Activated CD8-positive, alpha-beta memory T cell treated with anti-CD3 and anti-CD28 coated beads, Interleukin-2, amount 10 ng/mL, durations not matched to agents 7 days and 5 days (primary cell): ENCODE measurements around the gene MAP6. TPM values are rescaled to one million over a fixed set of nuclear protein-coding genes. Genes with fewer than 3 reads are reported as not detected.
A peak's percentile ranks its signal among the peaks of the same experiment; 100 is the strongest.

ENCODE experiments used
- ATAC-seq: fragments of 150-1000 bp; cut with Tn5 transposase; one replicate; pipeline ENCODE4 v1.10.0; 2021; ENCODE audit warnings: moderate library complexity
- CTCF ChIA-PET: fragments of 350-600 bp; sonication (Branson Sonifier 250); formaldehyde crosslinking; loops from one replicate; lab custom pipeline; 2021; ENCODE audit warnings: antibody characterized with exemption; lab: Charles Lee
- DNase-seq: peaks from one replicate; pipeline ENCODE4 v3.0.0-alpha.2; 2020
- H3K27ac Mint-ChIP-seq: one replicate; pipeline ENCODE4 v1.8.0; 2021; ENCODE audit warnings: mild to moderate bottlenecking, mixed read lengths
- H3K27me3 Mint-ChIP-seq: one replicate; pipeline ENCODE4 v1.8.0; 2021; ENCODE audit warnings: mixed read lengths
- H3K36me3 Mint-ChIP-seq: one replicate; pipeline ENCODE4 v1.8.0; 2021; ENCODE audit warnings: mild to moderate bottlenecking, mixed read lengths
- H3K4me1 Mint-ChIP-seq: one replicate; pipeline ENCODE4 v1.8.0; 2021; ENCODE audit warnings: mixed read lengths
- H3K4me3 Mint-ChIP-seq: one replicate; pipeline ENCODE4 v1.8.0; 2021; ENCODE audit warnings: mild to moderate bottlenecking, moderate library complexity, mixed read lengths
- H3K9me3 Mint-ChIP-seq: one replicate; pipeline ENCODE4 v1.8.0; 2022; ENCODE audit warnings: low read depth, mixed read lengths
- total RNA-seq, 2 experiments: library from RNA; stranded (reverse); gene quantifications; one replicate each; pipeline ENCODE4 v1.2.3, GENCODE V29; 2021

Gene MAP6
- total RNA-seq, 2 experiments from 2014 or later = 0.30 to 0.70 TPM

GRCh38 chr11:75555079-75555811, 113.6 kb downstream of the MAP6 start:
- ATAC-seq (no peak), DNase-seq (no peak)
- Mint-ChIP-seq H3K9me3 (no peaks in the 10 kb centered on the region), H3K27me3 (peaks cover 3% of the 10 kb centered on the region), H3K36me3 (no peaks in the 10 kb centered on the region), H3K27ac (no peak overlapping the region), H3K4me1 (no peaks in the 10 kb centered on the region), H3K4me3 (no peak overlapping the region)
- CTCF ChIA-PET = no interaction called here

GRCh38 chr11:75554258-75555022, 114.4 kb downstream of the MAP6 start:
- CTCF ChIA-PET = interaction anchor here (1.0 to 1.6 kb wide), 2 partner anchors 109 to 147 kb away, joined by 3 read pairs; no protein-coding TSS in a partner anchor
- Mint-ChIP-seq H3K36me3 (no peaks in the 10 kb centered on the region), H3K4me3 (no peak overlapping the region), H3K9me3 (no peaks in the 10 kb centered on the region), H3K27me3 (peaks cover 3% of the 10 kb centered on the region), H3K4me1 (peaks cover 3% of the 10 kb centered on the region), H3K27ac (no peak overlapping the region)
- DNase-seq = no peak
- ATAC-seq = no peak

- no peak overlapping the region for H3K27ac Mint-ChIP-seq
- peaks cover 6% of the 10 kb centered on the region for H3K4me1 Mint-ChIP-seq
- no peak for DNase-seq
- no peaks in the 10 kb centered on the region for H3K9me3 Mint-ChIP-seq
- H3K4me3 Mint-ChIP-seq = no peak overlapping the region
- CTCF ChIA-PET = interaction anchor here (1.0 to 1.6 kb wide), 3 partner anchors 21 to 146 kb away, joined by 3 read pairs; no protein-coding TSS in a partner anchor
- peaks cover 3% of the 10 kb centered on the region for H3K27me3 Mint-ChIP-seq
- H3K36me3 Mint-ChIP-seq = no peaks in the 10 kb centered on the region
- ATAC-seq = no peak
Observed at GRCh38 chr11:75553889-75554257, 115.0 kb downstream of the MAP6 start.

GRCh38 chr11:75553182-75553581, 115.7 kb downstream of the MAP6 start:
- CTCF ChIA-PET = interaction anchor here (1.2 to 1.6 kb wide), 2 partner anchors 22 to 145 kb away, joined by 3 read pairs; no protein-coding TSS in a partner anchor
- DNase-seq = no peak
- Mint-ChIP-seq H3K27ac (no peak overlapping the region), H3K9me3 (no peaks in the 10 kb centered on the region), H3K4me1 (peaks cover 6% of the 10 kb centered on the region), H3K4me3 (no peak overlapping the region), H3K36me3 (no peaks in the 10 kb centered on the region), H3K27me3 (peaks cover 3% of the 10 kb centered on the region)
- no peak for ATAC-seq

GRCh38 chr11:75549370-75549958, 119.4 kb downstream of the MAP6 start:
- DNase-seq = no peak
- no peak for ATAC-seq
- CTCF ChIA-PET = interaction anchor here (0.8 to 2.6 kb wide), 8 partner anchors 12 to 50 kb away, joined by 3 to 13 read pairs (median 5); no protein-coding TSS in a partner anchor
- Mint-ChIP-seq H3K4me3 (no peak overlapping the region), H3K27me3 (peaks cover 11% of the 10 kb centered on the region), H3K9me3 (no peaks in the 10 kb centered on the region), H3K36me3 (no peaks in the 10 kb centered on the region), H3K27ac (no peak overlapping the region), H3K4me1 (peaks cover 8% of the 10 kb centered on the region)

- Mint-ChIP-seq H3K27ac (no peak overlapping the region), H3K4me3 (no peak overlapping the region), H3K27me3 (peaks cover 11% of the 10 kb centered on the region), H3K9me3 (no peaks in the 10 kb centered on the region), H3K4me1 (peaks cover 8% of the 10 kb centered on the region), H3K36me3 (no peaks in the 10 kb centered on the region)
- CTCF ChIA-PET = interaction anchor here (0.6 to 2.6 kb wide), 11 partner anchors 11 to 67 kb away, joined by 3 to 13 read pairs (median 3); no protein-coding TSS in a partner anchor
- DNase-seq (no peak), ATAC-seq (no peak)
Observed at GRCh38 chr11:75548595-75549272, 120.1 kb downstream of the MAP6 start.

GRCh38 chr11:75547617-75548058, 121.2 kb downstream of the MAP6 start:
- Mint-ChIP-seq H3K4me3 (no peak overlapping the region), H3K27me3 (peaks cover 11% of the 10 kb centered on the region), H3K36me3 (no peaks in the 10 kb centered on the region), H3K9me3 (no peaks in the 10 kb centered on the region), H3K4me1 (peaks cover 8% of the 10 kb centered on the region), H3K27ac (no peak overlapping the region)
- DNase-seq = peak; percentile 56
- peak; percentile 67 for ATAC-seq
- CTCF ChIA-PET = interaction anchor here (1.0 to 2.6 kb wide), 10 partner anchors 14 to 102 kb away, joined by 3 to 15 read pairs (median 4); partner anchors contain the start of gene SERPINH1

- H3K9me3 Mint-ChIP-seq = no peaks in the 10 kb centered on the region
- DNase-seq (no peak), ATAC-seq (no peak)
- H3K27me3 Mint-ChIP-seq = peaks cover 11% of the 10 kb centered on the region
- CTCF ChIA-PET = interaction anchor here (1.0 to 2.6 kb wide), 10 partner anchors 10 to 102 kb away, joined by 3 to 15 read pairs (median 4); partner anchors contain the start of gene SERPINH1
- H3K4me1 Mint-ChIP-seq = peaks cover 8% of the 10 kb centered on the region
- no peak overlapping the region for H3K4me3 Mint-ChIP-seq
- no peak overlapping the region for H3K27ac Mint-ChIP-seq
- H3K36me3 Mint-ChIP-seq = no peaks in the 10 kb centered on the region
Observed at GRCh38 chr11:75547177-75547576, 121.7 kb downstream of the MAP6 start.

GRCh38 chr11:75543806-75544205, 125.0 kb downstream of the MAP6 start:
- Mint-ChIP-seq H3K4me1 (peaks cover 2% of the 10 kb centered on the region), H3K36me3 (no peaks in the 10 kb centered on the region), H3K27me3 (peaks cover 15% of the 10 kb centered on the region), H3K4me3 (no peak overlapping the region), H3K9me3 (no peaks in the 10 kb centered on the region), H3K27ac (no peak overlapping the region)
- no peak for DNase-seq
- CTCF ChIA-PET = interaction anchor here (0.7 kb wide), 1 partner anchor 22 kb away, joined by 3 read pairs; no protein-coding TSS in a partner anchor
- ATAC-seq = no peak

GRCh38 chr11:75542088-75542438, 126.8 kb downstream of the MAP6 start:
- H3K27me3 Mint-ChIP-seq = peaks cover 22% of the 10 kb centered on the region
- no peaks in the 10 kb centered on the region for H3K36me3 Mint-ChIP-seq
- no peaks in the 10 kb centered on the region for H3K9me3 Mint-ChIP-seq
- CTCF ChIA-PET = interaction anchor here (1.5 kb wide), 1 partner anchor 10 kb away, joined by 3 read pairs; no protein-coding TSS in a partner anchor
- H3K4me3 Mint-ChIP-seq = no peak overlapping the region
- H3K4me1 Mint-ChIP-seq = peaks cover 16% of the 10 kb centered on the region
- DNase-seq (no peak), ATAC-seq (no peak)
- H3K27ac Mint-ChIP-seq = no peak overlapping the region

- DNase-seq (no peak), ATAC-seq (no peak)
- CTCF ChIA-PET = no interaction called here
- Mint-ChIP-seq H3K4me3 (no peak overlapping the region), H3K9me3 (no peaks in the 10 kb centered on the region), H3K36me3 (no peaks in the 10 kb centered on the region), H3K27me3 (peaks cover 19% of the 10 kb centered on the region), H3K4me1 (peaks cover 23% of the 10 kb centered on the region), H3K27ac (no peak overlapping the region)
Observed at GRCh38 chr11:75541193-75542087, 127.4 kb downstream of the MAP6 start.
